Measurements from ENCODE around the gene RBM20. TPM values are rescaled to one million over a fixed set of nuclear protein-coding genes. Genes with fewer than 3 reads are reported as not detected.
A peak's percentile ranks its signal among the peaks of the same experiment; 100 is the strongest.

RBM20 gene
- total and polyA plus RNA-seq, 2 of the 13 experiments (the other 11 are each of a cell fraction or from before 2014, with no cell fraction given), result 0.02 to 0.22 TPM

DNA sequence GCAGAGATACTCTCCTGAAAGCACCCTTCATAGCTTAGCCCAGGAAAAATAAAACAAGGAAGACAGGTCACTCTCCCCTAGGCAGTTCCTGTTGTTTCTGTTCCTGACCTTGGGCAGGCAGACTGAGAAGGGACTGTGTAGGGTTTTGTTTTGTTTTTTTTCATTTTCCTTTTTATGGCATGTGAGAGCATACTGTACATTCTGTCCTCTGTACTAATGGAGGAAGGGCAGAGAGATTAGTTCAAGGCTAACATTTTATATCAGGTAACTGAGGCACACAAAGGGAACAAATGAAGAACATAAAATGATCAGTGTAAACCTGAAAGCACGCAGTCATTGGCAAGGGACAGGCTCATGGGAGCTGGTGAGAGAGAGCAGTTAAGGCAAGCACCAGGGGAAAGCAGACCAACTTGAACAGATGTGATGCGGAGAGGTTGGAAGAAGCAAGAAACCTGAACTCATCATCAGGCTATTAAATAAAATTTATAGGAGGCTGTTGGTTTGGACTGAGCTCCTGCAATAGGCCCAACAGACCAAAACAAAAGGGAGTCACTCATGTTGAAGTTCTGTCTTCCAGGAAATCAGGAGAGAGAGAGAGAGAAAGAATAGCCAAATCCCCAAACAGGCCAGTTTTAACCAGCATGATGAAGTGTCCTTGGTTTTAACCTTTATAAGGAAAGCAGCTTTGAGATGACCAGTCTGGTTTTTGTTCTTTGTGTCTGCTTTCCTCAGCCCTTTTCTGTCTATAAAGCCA, 193.5 kb downstream of the RBM20 start (continued):
- TF ChIP-seq HDAC1 (CRISPR knock-in tag; IDR thresholded peaks at IDR 0.05), result 0 out of 2 replicates have a peak, but pooled peaks have one; percentile 43
- TF ChIP-seq U2AF2 (IDR thresholded peaks at IDR 0.05; ENCODE audit: low read depth, low read length), result no peak
- no peak for TF ChIP-seq FOXM1 (CRISPR knock-in tag; IDR thresholded peaks at IDR 0.05)
- TF ChIP-seq HNRNPLL (IDR thresholded peaks at IDR 0.05; ENCODE audit: low read depth, low read length, poor library complexity, severe bottlenecking), result no peak
- TF ChIP-seq, protein P1, sequence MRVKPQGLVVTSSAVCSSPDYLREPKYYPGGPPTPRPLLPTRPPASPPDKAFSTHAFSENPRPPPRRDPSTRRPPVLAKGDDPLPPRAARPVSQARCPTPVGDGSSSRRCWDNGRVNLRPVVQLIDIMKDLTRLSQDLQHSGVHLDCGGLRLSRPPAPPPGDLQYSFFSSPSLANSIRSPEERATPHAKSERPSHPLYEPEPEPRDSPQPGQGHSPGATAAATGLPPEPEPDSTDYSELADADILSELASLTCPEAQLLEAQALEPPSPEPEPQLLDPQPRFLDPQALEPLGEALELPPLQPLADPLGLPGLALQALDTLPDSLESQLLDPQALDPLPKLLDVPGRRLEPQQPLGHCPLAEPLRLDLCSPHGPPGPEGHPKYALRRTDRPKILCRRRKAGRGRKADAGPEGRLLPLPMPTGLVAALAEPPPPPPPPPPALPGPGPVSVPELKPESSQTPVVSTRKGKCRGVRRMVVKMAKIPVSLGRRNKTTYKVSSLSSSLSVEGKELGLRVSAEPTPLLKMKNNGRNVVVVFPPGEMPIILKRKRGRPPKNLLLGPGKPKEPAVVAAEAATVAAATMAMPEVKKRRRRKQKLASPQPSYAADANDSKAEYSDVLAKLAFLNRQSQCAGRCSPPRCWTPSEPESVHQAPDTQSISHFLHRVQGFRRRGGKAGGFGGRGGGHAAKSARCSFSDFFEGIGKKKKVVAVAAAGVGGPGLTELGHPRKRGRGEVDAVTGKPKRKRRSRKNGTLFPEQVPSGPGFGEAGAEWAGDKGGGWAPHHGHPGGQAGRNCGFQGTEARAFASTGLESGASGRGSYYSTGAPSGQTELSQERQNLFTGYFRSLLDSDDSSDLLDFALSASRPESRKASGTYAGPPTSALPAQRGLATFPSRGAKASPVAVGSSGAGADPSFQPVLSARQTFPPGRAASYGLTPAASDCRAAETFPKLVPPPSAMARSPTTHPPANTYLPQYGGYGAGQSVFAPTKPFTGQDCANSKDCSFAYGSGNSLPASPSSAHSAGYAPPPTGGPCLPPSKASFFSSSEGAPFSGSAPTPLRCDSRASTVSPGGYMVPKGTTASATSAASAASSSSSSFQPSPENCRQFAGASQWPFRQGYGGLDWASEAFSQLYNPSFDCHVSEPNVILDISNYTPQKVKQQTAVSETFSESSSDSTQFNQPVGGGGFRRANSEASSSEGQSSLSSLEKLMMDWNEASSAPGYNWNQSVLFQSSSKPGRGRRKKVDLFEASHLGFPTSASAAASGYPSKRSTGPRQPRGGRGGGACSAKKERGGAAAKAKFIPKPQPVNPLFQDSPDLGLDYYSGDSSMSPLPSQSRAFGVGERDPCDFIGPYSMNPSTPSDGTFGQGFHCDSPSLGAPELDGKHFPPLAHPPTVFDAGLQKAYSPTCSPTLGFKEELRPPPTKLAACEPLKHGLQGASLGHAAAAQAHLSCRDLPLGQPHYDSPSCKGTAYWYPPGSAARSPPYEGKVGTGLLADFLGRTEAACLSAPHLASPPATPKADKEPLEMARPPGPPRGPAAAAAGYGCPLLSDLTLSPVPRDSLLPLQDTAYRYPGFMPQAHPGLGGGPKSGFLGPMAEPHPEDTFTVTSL (CRISPR knock-in tag; IDR thresholded peaks at IDR 0.05; ENCODE audit: borderline replicate concordance), result peak; percentile 58; the same call in 1 of the 2 replicates
- TF ChIP-seq ZNF549 (CRISPR knock-in tag; IDR thresholded peaks at IDR 0.05), result no peak
- no peak for TF ChIP-seq KDM2A (CRISPR knock-in tag; IDR thresholded peaks at IDR 0.05; ENCODE audit: borderline replicate concordance, low read depth)
- TF ChIP-seq CENPT (CRISPR knock-in tag; IDR thresholded peaks at IDR 0.05; ENCODE audit: low read depth), result no peak
- TF ChIP-seq ETV6 (CRISPR knock-in tag; conservative IDR thresholded peaks at IDR 0.05), result no peak
- peak; percentile 59; the same call in 1 of the 2 replicates for TF ChIP-seq ZNF362 (CRISPR knock-in tag; IDR thresholded peaks at IDR 0.05; ENCODE audit: borderline replicate concordance)
- TF ChIP-seq MED1 (CRISPR knock-in tag; IDR thresholded peaks at IDR 0.05), result peak; percentile 67
- no peak for TF ChIP-seq ZNF143 (CRISPR knock-in tag; IDR thresholded peaks at IDR 0.05)
- TF ChIP-seq, protein P2, sequence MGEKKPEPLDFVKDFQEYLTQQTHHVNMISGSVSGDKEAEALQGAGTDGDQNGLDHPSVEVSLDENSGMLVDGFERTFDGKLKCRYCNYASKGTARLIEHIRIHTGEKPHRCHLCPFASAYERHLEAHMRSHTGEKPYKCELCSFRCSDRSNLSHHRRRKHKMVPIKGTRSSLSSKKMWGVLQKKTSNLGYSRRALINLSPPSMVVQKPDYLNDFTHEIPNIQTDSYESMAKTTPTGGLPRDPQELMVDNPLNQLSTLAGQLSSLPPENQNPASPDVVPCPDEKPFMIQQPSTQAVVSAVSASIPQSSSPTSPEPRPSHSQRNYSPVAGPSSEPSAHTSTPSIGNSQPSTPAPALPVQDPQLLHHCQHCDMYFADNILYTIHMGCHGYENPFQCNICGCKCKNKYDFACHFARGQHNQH (CRISPR knock-in tag; IDR thresholded peaks at IDR 0.05), result no peak
- no peak for TF ChIP-seq MXI1 (IDR thresholded peaks at IDR 0.05; ENCODE audit: borderline replicate concordance, low read depth, low read length)
- peak; percentile 69 for TF ChIP-seq PAXIP1 (CRISPR knock-in tag; conservative IDR thresholded peaks at IDR 0.05)
- TF ChIP-seq, protein P3, sequence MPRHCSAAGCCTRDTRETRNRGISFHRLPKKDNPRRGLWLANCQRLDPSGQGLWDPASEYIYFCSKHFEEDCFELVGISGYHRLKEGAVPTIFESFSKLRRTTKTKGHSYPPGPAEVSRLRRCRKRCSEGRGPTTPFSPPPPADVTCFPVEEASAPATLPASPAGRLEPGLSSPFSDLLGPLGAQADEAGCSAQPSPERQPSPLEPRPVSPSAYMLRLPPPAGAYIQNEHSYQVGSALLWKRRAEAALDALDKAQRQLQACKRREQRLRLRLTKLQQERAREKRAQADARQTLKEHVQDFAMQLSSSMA (CRISPR knock-in tag; IDR thresholded peaks at IDR 0.05), result no peak
- TF ChIP-seq RFX1 (IDR thresholded peaks at IDR 0.05), result no peak
